GM10266 (cell line): ENCODE data around the gene FGFR2.

Source experiments
- DNase-seq: peaks from one replicate; pipeline ENCODE4 v3.0.0; 2012; ENCODE audit errors: extremely low spot score
- TF ChIP-seq, protein P1 (sequence below): IDR thresholded peaks from 2 replicates; pipeline ENCODE4 v1.5.1; 2012; ENCODE audit warnings: mild to moderate bottlenecking, low read depth; ENCODE audit not compliant: control insufficient read depth, insufficient read depth; ENCODE audit errors: missing control alignments

Gene FGFR2

DNA sequence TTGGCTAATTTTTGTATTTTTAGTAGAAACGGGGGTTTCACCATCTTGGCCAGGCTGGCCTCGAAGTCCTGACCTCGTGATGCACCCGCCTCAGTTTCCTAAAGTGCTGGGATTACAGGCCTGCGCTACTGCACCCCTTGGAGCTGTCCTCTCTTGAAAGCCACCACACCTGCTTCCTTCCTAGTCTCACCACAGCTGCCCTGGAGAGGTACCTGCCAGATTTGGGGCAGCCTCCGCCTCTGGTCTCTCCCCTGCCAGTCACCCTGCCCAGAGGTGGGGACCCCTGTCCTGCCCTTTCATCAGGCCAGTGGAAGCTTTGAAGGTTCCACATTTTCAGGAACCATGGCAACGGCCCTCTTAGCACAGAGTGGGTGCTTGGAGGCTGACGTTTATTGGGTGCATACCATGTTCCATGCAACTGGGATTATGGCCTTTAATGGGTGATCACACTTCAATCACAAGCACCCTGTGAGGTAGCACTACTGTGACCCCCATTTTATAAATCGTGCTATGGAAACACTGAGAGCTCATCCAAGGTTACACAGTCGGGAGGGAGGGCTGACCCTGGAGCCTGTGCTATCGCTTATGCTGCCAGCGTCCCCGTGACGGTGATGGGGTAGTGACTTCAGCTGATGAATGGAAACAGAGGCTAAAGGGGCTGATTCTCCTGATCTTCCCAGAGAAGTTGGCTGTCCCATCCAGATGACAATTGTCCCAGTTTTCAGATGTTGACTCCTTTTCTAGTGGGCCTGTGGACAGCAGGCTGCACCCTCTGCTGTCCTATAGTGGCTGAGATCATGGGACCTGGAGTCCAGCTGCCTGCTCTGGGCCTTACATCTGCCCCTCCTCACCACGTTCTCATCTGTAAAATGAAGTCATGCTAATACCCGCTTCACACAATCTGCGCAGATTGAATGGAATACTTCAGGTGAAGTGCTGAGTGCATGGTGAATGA is 11.5 kb upstream of the FGFR2 start:
- TF ChIP-seq, protein P1, sequence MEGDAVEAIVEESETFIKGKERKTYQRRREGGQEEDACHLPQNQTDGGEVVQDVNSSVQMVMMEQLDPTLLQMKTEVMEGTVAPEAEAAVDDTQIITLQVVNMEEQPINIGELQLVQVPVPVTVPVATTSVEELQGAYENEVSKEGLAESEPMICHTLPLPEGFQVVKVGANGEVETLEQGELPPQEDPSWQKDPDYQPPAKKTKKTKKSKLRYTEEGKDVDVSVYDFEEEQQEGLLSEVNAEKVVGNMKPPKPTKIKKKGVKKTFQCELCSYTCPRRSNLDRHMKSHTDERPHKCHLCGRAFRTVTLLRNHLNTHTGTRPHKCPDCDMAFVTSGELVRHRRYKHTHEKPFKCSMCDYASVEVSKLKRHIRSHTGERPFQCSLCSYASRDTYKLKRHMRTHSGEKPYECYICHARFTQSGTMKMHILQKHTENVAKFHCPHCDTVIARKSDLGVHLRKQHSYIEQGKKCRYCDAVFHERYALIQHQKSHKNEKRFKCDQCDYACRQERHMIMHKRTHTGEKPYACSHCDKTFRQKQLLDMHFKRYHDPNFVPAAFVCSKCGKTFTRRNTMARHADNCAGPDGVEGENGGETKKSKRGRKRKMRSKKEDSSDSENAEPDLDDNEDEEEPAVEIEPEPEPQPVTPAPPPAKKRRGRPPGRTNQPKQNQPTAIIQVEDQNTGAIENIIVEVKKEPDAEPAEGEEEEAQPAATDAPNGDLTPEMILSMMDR = no peak
- DNase-seq = no peak

DNA sequence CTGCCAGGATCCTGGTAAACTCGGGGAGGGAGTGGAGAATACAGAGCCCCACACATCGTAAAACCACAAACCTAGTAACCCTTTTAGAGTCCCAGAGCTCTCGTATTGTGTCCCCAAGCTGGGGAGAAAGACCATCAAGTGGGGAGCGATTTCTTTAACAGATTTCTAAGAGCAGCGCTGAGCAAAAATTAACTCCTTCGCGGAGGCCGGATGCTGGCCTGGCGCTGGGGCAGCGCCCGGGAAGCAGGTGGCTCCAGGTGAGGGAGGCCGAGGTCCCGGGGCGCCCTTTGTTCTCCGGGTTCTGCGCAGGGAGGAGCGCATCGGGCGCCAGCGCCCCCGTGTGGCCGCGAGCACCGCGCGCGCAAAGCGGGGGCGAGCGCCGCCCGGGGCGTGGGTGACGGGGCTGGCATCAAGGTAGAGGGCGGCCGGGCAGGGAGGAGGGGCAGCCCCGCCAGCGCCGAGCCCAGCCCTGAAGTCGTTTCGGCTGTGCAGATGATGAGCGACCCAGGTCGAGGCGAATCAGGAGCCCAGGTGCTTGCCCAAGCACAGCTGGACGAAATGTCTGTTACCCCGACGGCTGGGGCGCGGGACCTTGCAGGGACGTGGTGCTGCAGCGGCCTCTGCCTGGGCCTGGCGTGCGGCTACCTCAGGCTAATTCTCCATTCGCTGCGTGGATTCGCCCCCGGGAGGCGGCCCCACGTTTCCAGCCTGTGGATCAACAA is 10.4 kb upstream of the FGFR2 start:
- TF ChIP-seq, protein P1 = peak; percentile 90
- DNase-seq = peak; percentile 79

DNA sequence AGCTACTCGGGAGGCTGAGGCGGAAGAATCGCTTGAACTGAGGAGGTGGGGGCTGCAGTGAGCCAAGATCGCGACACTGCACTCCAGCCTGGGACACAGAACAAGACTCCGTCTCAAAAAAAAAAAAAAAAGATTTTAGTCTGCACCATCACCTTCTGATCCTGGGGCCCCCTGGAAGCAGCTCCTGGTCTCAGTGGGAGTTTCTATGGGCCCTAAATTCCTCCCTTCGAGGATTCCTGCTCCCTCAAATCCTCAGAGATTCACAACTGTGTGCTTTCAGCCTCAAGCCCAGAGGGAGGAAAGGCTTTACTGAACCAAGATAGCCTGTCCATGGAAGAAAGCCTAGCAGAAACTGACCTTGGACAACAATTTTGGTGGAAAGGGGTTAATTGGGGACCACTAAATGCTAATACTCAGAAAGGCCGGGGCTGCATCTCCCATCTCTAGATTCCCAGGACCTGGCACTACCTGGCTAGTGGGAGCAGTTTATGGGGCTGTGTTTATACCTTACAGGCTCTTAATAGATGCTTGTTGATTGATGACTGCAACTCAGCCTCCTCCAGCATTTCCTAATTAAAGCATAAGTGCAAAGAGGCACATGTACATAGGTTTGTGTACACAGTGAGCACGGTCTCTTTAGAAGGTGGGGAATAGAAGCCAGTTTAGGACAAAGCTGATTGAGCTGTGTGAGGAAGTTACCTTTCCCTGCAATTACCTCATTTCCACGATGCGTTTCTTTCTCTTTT is 9.2 kb upstream of the FGFR2 start:
- TF ChIP-seq, protein P1 = no peak
- no peak for DNase-seq

DNA sequence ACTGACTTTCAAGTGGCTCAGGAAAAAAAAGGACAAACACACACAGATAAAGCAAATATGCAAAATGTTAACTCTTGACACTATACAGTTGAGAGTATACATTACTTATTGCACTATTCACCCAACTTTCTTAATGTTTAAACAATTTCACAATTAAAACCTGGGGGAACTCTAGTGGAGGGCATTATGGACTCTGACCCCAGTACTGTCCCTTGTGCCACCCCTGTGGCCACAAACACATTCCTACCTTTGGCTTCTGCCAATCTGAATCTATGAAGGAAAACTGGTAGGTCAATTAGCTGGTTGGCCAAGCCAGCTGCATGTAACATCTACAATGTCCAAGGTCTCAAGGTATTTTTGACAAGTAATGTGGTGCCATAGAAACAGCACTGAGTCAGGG is 7.5 kb upstream of the FGFR2 start:
- TF ChIP-seq, protein P1 = no peak
- DNase-seq = no peak

DNA sequence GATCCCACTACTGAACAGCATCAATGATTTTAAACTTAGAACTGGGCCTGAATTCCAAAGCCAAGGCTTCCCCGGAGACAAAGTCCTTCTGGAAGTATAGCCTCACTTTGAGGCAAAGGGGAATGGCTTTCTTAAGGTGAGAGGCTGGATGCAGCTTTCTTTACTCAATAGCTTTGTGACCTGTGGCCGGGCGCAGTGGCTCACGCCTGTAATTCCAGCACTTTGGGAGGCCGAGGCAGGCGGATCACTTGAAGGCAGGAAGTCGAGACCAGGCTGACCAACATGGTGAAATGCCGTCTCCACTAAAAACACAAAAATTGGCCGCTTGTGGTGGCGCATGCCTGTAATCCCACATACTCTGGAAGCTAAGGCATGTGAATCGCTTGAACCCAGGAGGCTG is 3.2 kb upstream of the FGFR2 start:
- no peak for DNase-seq
- TF ChIP-seq, protein P1 = no peak

DNA sequence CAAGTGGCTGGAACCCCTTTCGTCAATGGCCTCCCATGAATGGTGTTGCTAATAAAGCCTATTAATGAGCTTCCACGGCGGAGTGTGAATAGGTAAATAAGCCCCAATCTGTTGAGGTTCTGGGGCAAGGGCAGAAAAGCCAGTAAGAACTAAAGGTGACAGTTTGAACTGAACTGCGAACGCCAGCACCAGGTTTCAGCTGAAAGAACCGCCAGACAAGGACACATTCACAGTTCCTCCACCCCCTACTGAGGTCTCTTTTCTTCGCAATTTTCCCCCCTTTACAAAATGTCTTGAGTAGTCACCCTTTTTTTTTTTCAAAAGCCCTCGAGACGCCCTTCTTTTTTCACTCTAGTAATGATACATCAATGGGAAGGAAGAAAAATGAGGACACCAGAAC is 2.4 kb upstream of the FGFR2 start:
- no peak for DNase-seq
- TF ChIP-seq, protein P1 = no peak
